GM12892 (cell line): Measurements from ENCODE around the gene HAUS6.

Experiments used
- POLR2A ChIP-seq: IDR thresholded peaks from 2 replicates; pipeline ENCODE4 v1.6.1; 2011; ENCODE audit warnings: low read depth, low read length, control low read depth
- POLR2AphosphoS5 ChIP-seq: IDR thresholded peaks from 2 replicates; pipeline ENCODE4 v1.6.1; 2011; ENCODE audit warnings: low read depth, low read length, control low read depth
- TAF1 ChIP-seq: IDR thresholded peaks from 2 replicates; pipeline ENCODE4 v1.6.1; 2011; ENCODE audit warnings: low read depth, mild to moderate bottlenecking, control low read depth, low read length, borderline replicate concordance

GRCh38 chr9:19022206-19022605 is 80.5 kb downstream of the HAUS6 start:
- TF ChIP-seq POLR2A: no peak
- TF ChIP-seq POLR2AphosphoS5: no peak
- no peak for TF ChIP-seq TAF1
